Measurements from ENCODE around the gene HECTD4.

- TF ChIP-seq CTCF (conservative IDR thresholded peaks at IDR 0.05; ENCODE audit: low read depth in 2 of 2) = no peak
- TF ChIP-seq NANOG (IDR thresholded peaks at IDR 0.05; ENCODE audit: borderline replicate concordance) = no peak
- no peak for TF ChIP-seq POLR2AphosphoS5 (IDR thresholded peaks at IDR 0.05; ENCODE audit: low read depth)
- TF ChIP-seq REST (IDR thresholded peaks at IDR 0.05; ENCODE audit: unreplicated experiment) = no peak
- no peak for TF ChIP-seq EZH2 (IDR thresholded peaks at IDR 0.05; ENCODE audit: low read depth, unreplicated experiment)
- no peak for TF ChIP-seq EZH2phosphoT487 (IDR thresholded peaks at IDR 0.05; ENCODE audit: unreplicated experiment)
- no peak for TF ChIP-seq STAT1 (IDR thresholded peaks at IDR 0.05; ENCODE audit: unreplicated experiment)
- TF ChIP-seq ETS1 (IDR thresholded peaks at IDR 0.05) = no peak
- TF ChIP-seq ZNF331 (CRISPR knock-in tag; IDR thresholded peaks at IDR 0.05; ENCODE audit: low read depth) = no peak
- TF ChIP-seq CREB1 (CRISPR knock-in tag; IDR thresholded peaks at IDR 0.05; ENCODE audit: low read depth) = no peak
Measured at GRCh38 chr12:112258926-112259325, 123.3 kb downstream of the HECTD4 start.

Data from GM23338 (cell line).